ENCODE measurements around the gene C1R.

The C1R gene

DNA sequence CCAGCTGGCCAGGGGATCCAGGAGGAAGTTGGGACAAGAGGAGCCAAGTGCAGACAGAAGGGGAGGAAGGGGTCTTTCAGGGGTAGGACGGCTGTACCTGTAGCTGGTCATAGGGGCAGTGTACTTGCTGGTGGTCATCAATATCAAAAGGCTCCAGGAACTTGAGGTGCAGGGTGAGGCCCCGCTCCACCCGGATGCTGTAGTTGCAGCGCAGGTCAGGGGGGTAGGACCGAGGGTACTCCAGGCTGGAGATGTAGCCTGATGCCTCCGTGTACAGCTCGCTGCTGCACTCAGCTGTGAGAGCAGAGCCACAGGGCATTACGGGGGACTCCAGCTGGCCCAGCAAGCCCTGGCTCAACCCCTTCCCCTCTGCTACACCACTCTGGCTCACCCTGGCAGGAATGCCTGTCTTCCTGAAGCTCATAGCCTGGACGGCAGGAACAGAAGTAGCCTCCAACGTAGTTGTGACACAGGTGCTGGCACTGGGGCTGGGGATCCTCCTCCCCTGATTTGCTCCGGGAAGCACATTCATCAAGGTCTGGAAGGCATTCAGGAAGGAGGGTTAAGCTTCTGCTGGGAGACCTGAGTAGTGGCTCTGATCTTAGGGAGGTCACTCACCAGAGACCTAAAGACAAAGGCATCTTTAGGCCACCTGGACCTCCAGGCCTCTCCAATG lies 2.9 kb downstream of the C1R start:
- no peak overlapping the region for H2BK5ac ChIP-seq (ENCODE audit: low read length)
- no peaks in the 10 kb centered on the region for H3K36me3 ChIP-seq (ENCODE audit: control insufficient read depth, insufficient read depth, low read length)

DNA sequence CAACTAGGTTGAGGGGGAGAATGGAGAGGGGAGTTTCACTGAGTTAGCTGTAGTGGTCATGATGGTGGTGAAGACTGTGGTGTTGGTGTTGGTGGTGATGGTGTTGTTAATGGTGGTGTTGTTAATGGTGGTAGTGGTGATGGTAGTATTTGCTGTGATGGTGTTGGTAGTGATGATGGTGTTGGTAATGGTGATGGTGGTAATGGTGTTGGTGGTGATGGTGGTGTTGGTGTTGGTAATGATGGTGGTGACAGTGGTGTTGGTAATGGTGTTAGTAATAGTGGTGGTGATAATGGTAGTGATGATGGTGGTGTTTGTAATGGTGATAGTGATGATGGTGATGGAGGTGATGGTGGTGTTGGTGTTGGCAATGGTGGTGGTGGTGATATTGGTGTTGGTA lies 9.1 kb downstream of the C1R start:
- H2BK120ac ChIP-seq (ENCODE audit: low read depth, low read length): no peak overlapping the region
- no peak overlapping the region for H4K8ac ChIP-seq (ENCODE audit: low read depth, low read length)
- no peak overlapping the region for H3K56ac ChIP-seq (ENCODE audit: low read length)
- no peak overlapping the region for H2BK5ac ChIP-seq (ENCODE audit: low read length)
- H3K4me3 ChIP-seq (ENCODE audit: low read length): no peak overlapping the region
- no peak overlapping the region for H2AK5ac ChIP-seq (ENCODE audit: low read length)
- no peaks in the 10 kb centered on the region for H3K4me1 ChIP-seq (ENCODE audit: control insufficient read depth, low read depth, low read length)
- no peaks in the 10 kb centered on the region for H3K79me2 ChIP-seq (ENCODE audit: control insufficient read depth, insufficient read depth, low read length)
- H3K36me3 ChIP-seq (ENCODE audit: control insufficient read depth, insufficient read depth, low read length): no peaks in the 10 kb centered on the region
- H3K18ac ChIP-seq (ENCODE audit: low read length): no peak overlapping the region
- no peak overlapping the region for H3K27ac ChIP-seq (ENCODE audit: low read depth, low read length)
- H3K27me3 ChIP-seq (ENCODE audit: insufficient read depth, low read length, poor library complexity): no peaks in the 10 kb centered on the region
- no peak overlapping the region for H2BK15ac ChIP-seq (replicated peaks; ENCODE audit: low read depth)
- no peak overlapping the region for H3K23ac ChIP-seq (ENCODE audit: low read length)
- no peaks in the 10 kb centered on the region for H3K79me1 ChIP-seq (ENCODE audit: low read length)
- H4K5ac ChIP-seq (ENCODE audit: low read length): no peak overlapping the region
- DNase-seq: no peak
- no peak overlapping the region for H3K9ac ChIP-seq (ENCODE audit: low read length)
- no peak overlapping the region for H3K4me2 ChIP-seq (ENCODE audit: low read length)
- no peak overlapping the region for H3K4ac ChIP-seq (ENCODE audit: low read depth, low read length)

More for the DNA sequence above, 2.9 kb downstream of the C1R start:
- Histone ChIP-seq H3K9ac (ENCODE audit: low read length) (no peak overlapping the region), H3K56ac (ENCODE audit: low read length) (no peak overlapping the region), H4K5ac (ENCODE audit: low read length) (no peak overlapping the region), H2AK5ac (ENCODE audit: low read length) (no peak overlapping the region), H3K18ac (ENCODE audit: low read length) (no peak overlapping the region), H3K23ac (ENCODE audit: low read length) (no peak overlapping the region), H2BK120ac (ENCODE audit: low read depth, low read length) (no peak overlapping the region), H3K27me3 (ENCODE audit: insufficient read depth, low read length, poor library complexity) (no peaks in the 10 kb centered on the region), H3K4me2 (ENCODE audit: low read length) (no peak overlapping the region), H3K4me1 (ENCODE audit: control insufficient read depth, low read depth, low read length) (no peaks in the 10 kb centered on the region), H4K8ac (ENCODE audit: low read depth, low read length) (no peak overlapping the region), H3K4me3 (ENCODE audit: low read length) (no peak overlapping the region), H3K27ac (ENCODE audit: low read depth, low read length) (no peak overlapping the region), H3K79me1 (ENCODE audit: low read length) (no peaks in the 10 kb centered on the region), H3K4ac (ENCODE audit: low read depth, low read length) (no peak overlapping the region), H3K79me2 (ENCODE audit: control insufficient read depth, insufficient read depth, low read length) (no peaks in the 10 kb centered on the region), H2BK15ac (replicated peaks; ENCODE audit: low read depth) (no peak overlapping the region)
- WGBS (ENCODE audit: extremely low coverage, insufficient coverage, low lambda C conversion rate): no CpG with 5 or more reads among the region's 11 CpGs
- no peak for DNase-seq

DNA sequence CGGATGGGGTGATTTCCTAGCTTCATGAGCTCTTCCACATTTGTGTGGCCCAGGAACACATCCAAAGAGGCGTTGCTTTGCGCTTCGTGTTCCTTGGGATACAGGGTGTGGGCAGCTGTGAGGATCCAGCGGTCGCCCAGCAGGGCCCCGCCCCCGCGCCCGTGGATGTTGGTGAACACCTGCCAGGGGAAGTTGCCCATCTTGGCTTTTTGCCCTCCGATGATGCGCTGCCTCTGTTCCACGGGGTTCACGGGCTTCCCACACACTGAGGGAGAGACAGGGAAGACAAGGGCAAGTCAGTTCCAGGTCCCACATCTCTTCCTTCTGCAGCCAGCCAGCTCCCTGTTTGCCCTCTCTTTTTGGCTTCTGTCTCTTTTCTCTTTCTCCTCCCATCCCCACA lies 11.2 kb downstream of the C1R start:
- H3K4me2 ChIP-seq (ENCODE audit: low read length): no peak overlapping the region
- no peak overlapping the region for H4K5ac ChIP-seq (ENCODE audit: low read length)
- H2BK5ac ChIP-seq (ENCODE audit: low read length): no peak overlapping the region
- no peak overlapping the region for H3K9ac ChIP-seq (ENCODE audit: low read length)
- no peak overlapping the region for H4K8ac ChIP-seq (ENCODE audit: low read depth, low read length)
- H3K56ac ChIP-seq (ENCODE audit: low read length): no peak overlapping the region
- H2BK15ac ChIP-seq (replicated peaks; ENCODE audit: low read depth): no peak overlapping the region
- H3K4me1 ChIP-seq (ENCODE audit: control insufficient read depth, low read depth, low read length): no peaks in the 10 kb centered on the region
- WGBS (ENCODE audit: extremely low coverage, insufficient coverage, low lambda C conversion rate): no CpG with 5 or more reads among the region's 14 CpGs
- H3K18ac ChIP-seq (ENCODE audit: low read length): no peak overlapping the region
- H3K4me3 ChIP-seq (ENCODE audit: low read length): no peak overlapping the region
- H2BK120ac ChIP-seq (ENCODE audit: low read depth, low read length): no peak overlapping the region
- no peak overlapping the region for H3K23ac ChIP-seq (ENCODE audit: low read length)
- no peaks in the 10 kb centered on the region for H3K27me3 ChIP-seq (ENCODE audit: insufficient read depth, low read length, poor library complexity)
- H2AK5ac ChIP-seq (ENCODE audit: low read length): no peak overlapping the region
- H3K79me1 ChIP-seq (ENCODE audit: low read length): no peaks in the 10 kb centered on the region
- no peak overlapping the region for H3K27ac ChIP-seq (ENCODE audit: low read depth, low read length)
- no peak overlapping the region for H3K4ac ChIP-seq (ENCODE audit: low read depth, low read length)
- H3K36me3 ChIP-seq (ENCODE audit: control insufficient read depth, insufficient read depth, low read length): no peaks in the 10 kb centered on the region
- DNase-seq: no peak
- no peaks in the 10 kb centered on the region for H3K79me2 ChIP-seq (ENCODE audit: control insufficient read depth, insufficient read depth, low read length)

DNA sequence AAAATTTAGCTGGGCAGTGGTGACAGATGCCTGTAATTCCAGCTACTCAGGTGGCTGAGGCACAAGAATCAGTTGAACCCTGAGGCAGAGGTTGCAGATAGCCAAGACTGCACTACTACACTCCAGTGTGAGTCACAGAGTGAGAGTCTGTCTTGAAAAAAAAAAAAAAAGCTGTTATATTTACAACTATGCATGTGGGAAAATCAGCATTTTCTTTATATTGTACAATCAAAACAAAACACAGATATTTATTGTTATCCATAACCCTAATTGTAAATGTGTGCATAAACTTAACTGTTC lies 12.5 kb downstream of the C1R start:
- Histone ChIP-seq H2AK5ac (ENCODE audit: low read length) (no peak overlapping the region), H2BK120ac (ENCODE audit: low read depth, low read length) (no peak overlapping the region), H3K27ac (ENCODE audit: low read depth, low read length) (no peak overlapping the region), H3K23ac (ENCODE audit: low read length) (no peak overlapping the region), H3K36me3 (ENCODE audit: control insufficient read depth, insufficient read depth, low read length) (no peaks in the 10 kb centered on the region), H3K18ac (ENCODE audit: low read length) (no peak overlapping the region), H4K5ac (ENCODE audit: low read length) (no peak overlapping the region), H3K79me1 (ENCODE audit: low read length) (no peaks in the 10 kb centered on the region), H3K79me2 (ENCODE audit: control insufficient read depth, insufficient read depth, low read length) (no peaks in the 10 kb centered on the region), H4K8ac (ENCODE audit: low read depth, low read length) (no peak overlapping the region), H3K56ac (ENCODE audit: low read length) (no peak overlapping the region), H3K27me3 (ENCODE audit: insufficient read depth, low read length, poor library complexity) (no peaks in the 10 kb centered on the region), H3K4me2 (ENCODE audit: low read length) (no peak overlapping the region), H2BK5ac (ENCODE audit: low read length) (no peak overlapping the region), H2BK15ac (replicated peaks; ENCODE audit: low read depth) (no peak overlapping the region), H3K9ac (ENCODE audit: low read length) (no peak overlapping the region), H3K4me3 (ENCODE audit: low read length) (no peak overlapping the region), H3K4me1 (ENCODE audit: control insufficient read depth, low read depth, low read length) (no peaks in the 10 kb centered on the region), H3K4ac (ENCODE audit: low read depth, low read length) (no peak overlapping the region)
- DNase-seq: no peak

DNA sequence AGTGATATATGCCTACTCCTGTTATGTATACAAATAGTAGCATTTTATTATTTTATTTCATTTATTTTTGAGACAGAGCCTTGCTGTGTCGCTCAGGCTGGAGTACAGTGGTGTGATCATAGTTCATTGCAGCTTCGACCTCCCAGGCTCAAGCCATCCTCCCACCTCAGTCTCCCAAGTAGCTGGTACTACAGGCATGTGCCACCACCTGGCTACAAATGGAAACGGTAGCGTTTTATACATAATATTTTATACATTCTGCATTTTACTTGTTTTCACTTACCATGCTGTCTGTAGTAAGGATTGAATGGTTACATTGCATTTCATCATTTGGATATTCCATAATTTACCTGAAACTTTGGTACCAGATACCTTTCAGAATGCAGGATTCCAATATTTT lies 14.1 kb downstream of the C1R start:
- H3K79me2 ChIP-seq (ENCODE audit: control insufficient read depth, insufficient read depth, low read length): no peaks in the 10 kb centered on the region
- no peak overlapping the region for H3K4me3 ChIP-seq (ENCODE audit: low read length)
- no peak overlapping the region for H3K4me2 ChIP-seq (ENCODE audit: low read length)
- H3K4ac ChIP-seq (ENCODE audit: low read depth, low read length): no peak overlapping the region
- no peak overlapping the region for H3K56ac ChIP-seq (ENCODE audit: low read length)
- DNase-seq: no peak
- no peak overlapping the region for H4K5ac ChIP-seq (ENCODE audit: low read length)
- no peaks in the 10 kb centered on the region for H3K36me3 ChIP-seq (ENCODE audit: control insufficient read depth, insufficient read depth, low read length)
- no peaks in the 10 kb centered on the region for H3K27me3 ChIP-seq (ENCODE audit: insufficient read depth, low read length, poor library complexity)
- no CpG with 5 or more reads among the region's 4 CpGs for WGBS (ENCODE audit: extremely low coverage, insufficient coverage, low lambda C conversion rate)
- no peaks in the 10 kb centered on the region for H3K79me1 ChIP-seq (ENCODE audit: low read length)
- no peak overlapping the region for H2BK15ac ChIP-seq (replicated peaks; ENCODE audit: low read depth)
- no peaks in the 10 kb centered on the region for H3K4me1 ChIP-seq (ENCODE audit: control insufficient read depth, low read depth, low read length)
- no peak overlapping the region for H2BK120ac ChIP-seq (ENCODE audit: low read depth, low read length)
- H3K9ac ChIP-seq (ENCODE audit: low read length): no peak overlapping the region
- no peak overlapping the region for H3K23ac ChIP-seq (ENCODE audit: low read length)
- H2BK5ac ChIP-seq (ENCODE audit: low read length): no peak overlapping the region
- H4K8ac ChIP-seq (ENCODE audit: low read depth, low read length): no peak overlapping the region
- H3K18ac ChIP-seq (ENCODE audit: low read length): no peak overlapping the region
- H2AK5ac ChIP-seq (ENCODE audit: low read length): no peak overlapping the region
- no peak overlapping the region for H3K27ac ChIP-seq (ENCODE audit: low read depth, low read length)

DNA sequence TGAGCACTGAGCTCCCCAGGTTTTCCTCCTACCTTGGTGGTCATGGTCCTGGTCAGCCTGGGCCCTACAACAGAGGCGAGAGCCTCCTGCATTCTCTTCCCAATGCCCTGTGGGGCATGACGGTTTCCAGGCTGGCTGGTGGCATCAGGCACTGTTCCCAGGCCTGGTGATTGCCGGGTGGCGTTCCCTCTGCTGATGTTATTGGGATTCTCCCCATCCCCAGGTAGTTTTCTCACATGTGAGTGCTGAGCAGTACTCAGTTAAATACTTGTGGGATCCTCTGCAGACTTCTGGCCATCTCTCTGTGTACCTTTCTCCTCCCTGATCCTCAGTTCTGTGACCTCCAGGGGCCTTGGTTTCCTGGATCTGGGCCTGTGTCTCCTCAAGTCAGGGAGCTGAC lies 15.8 kb downstream of the C1R start:
- no peak overlapping the region for H2BK120ac ChIP-seq (ENCODE audit: low read depth, low read length)
- no peak overlapping the region for H3K4me3 ChIP-seq (ENCODE audit: low read length)

More for the DNA sequence above, 15.8 kb downstream of the C1R start:
- Histone ChIP-seq H3K36me3 (ENCODE audit: control insufficient read depth, insufficient read depth, low read length) (no peaks in the 10 kb centered on the region), H4K5ac (ENCODE audit: low read length) (no peak overlapping the region), H3K27me3 (ENCODE audit: insufficient read depth, low read length, poor library complexity) (no peaks in the 10 kb centered on the region), H3K4ac (ENCODE audit: low read depth, low read length) (no peak overlapping the region), H3K27ac (ENCODE audit: low read depth, low read length) (no peak overlapping the region), H3K56ac (ENCODE audit: low read length) (no peak overlapping the region), H3K23ac (ENCODE audit: low read length) (no peak overlapping the region), H2BK15ac (replicated peaks; ENCODE audit: low read depth) (no peak overlapping the region), H3K79me1 (ENCODE audit: low read length) (no peaks in the 10 kb centered on the region), H3K4me2 (ENCODE audit: low read length) (no peak overlapping the region), H3K18ac (ENCODE audit: low read length) (no peak overlapping the region), H3K79me2 (ENCODE audit: control insufficient read depth, insufficient read depth, low read length) (no peaks in the 10 kb centered on the region), H2BK5ac (ENCODE audit: low read length) (no peak overlapping the region), H4K8ac (ENCODE audit: low read depth, low read length) (no peak overlapping the region), H3K9ac (ENCODE audit: low read length) (no peak overlapping the region), H3K4me1 (ENCODE audit: control insufficient read depth, low read depth, low read length) (no peaks in the 10 kb centered on the region), H2AK5ac (ENCODE audit: low read length) (no peak overlapping the region)
- DNase-seq: no peak
- no CpG with 5 or more reads among the region's 4 CpGs for WGBS (ENCODE audit: extremely low coverage, insufficient coverage, low lambda C conversion rate)
